ENCODE results near the gene TIMM23.
"Not testable (repeated sequence)": the region's sequence is repeated elsewhere in the genome, so short reads cannot be mapped to it uniquely, and the experiment has no call there.

TIMM23 gene

DNA sequence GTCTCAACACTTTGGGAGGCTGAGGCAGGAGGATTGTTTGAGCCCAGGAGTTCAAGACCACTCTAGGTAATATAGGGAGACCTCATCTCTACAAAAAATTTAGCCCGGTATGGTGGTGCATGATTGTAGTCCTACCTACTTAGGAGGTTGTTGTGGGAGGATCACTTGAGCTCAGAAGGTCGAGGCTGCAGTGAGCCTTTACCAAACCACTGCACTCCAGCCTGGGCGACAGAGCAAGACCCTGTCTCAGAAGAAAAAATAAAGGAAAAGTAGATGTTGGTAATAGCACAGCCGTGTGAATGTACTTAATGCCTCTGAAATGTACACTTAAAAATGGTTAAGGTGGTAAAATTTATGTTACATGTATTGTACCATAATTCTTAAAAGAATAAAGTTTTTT, 25.3 kb downstream of the TIMM23 start:
- DNase-seq (ENCODE audit: low read depth), result no peak

DNA sequence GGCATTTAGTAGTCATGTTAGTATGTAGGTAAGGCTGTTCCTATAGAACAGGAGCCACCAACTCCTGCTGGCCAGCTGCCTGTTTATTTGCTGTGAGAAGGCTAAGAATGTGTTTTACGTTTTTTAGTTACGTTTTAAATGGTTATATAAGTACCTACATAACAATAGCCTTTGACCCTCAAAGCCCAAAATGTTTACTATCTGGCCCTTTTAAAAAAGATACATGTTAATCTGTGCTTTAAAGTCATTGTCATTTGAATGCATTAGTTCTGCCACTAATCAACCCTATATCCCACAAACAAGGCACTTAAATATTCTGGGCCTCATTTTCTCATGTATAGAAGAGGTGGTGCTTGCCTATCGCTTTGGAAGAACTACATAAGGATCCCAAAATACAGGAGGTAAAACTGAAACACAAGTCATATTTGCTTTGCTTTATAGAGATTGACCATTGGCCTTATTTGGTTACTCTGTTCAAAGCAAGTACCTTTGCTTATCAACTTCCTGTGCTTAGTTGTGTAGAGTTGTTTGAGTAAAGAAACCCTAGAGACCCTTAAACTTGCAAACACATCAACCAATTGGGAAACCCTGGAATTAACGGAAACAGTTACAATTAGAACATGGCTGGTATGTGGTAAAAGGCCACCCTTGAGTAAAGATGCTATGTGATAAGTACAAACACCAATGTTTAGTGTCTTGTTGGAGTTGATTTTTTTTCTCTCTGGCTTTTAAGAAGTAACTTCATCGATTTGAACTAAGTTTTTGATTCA, 25.9 kb downstream of the TIMM23 start:
- DNase-seq (ENCODE audit: low read depth), result no peak

DNA sequence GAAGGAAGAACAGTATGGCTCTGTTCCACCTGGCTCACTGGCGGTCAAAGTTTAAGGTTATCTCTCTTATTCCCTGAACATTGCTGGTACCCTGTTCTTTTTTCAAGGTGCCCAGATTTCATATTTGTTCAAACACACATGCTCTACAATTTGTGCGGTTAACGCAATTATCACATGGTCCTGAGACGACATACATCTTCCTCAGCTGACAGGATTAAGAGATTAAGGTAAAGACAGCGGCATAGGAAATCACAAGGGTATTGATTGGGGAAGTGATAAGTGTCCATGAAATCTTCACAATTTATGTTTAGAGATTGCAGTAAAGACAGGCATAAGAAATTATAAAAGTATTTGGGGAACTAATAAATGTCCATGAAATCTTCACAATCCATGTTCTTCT, 27.7 kb downstream of the TIMM23 start:
- DNase-seq (ENCODE audit: low read depth), result not testable (repeated sequence)

DNA sequence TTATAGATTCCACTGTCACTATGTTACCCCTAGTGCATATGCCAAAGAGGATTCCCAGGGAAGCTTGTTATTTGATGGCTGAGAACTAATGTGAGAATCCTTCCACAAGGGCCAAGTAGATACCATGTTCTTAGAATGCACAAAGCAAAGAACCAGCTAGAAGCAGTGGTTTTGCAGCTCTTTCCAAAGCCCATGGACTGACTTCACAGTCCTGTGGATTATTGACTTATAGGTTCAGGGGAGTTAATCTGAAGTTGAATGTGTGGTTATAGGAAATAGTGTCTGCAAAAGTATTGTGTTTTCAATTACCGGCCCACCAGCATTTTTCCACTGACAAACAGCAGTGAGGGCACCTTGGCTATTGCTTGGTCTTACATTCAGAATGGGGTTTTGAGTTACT, 28.2 kb downstream of the TIMM23 start:
- no peak for DNase-seq (ENCODE audit: low read depth)

DNA sequence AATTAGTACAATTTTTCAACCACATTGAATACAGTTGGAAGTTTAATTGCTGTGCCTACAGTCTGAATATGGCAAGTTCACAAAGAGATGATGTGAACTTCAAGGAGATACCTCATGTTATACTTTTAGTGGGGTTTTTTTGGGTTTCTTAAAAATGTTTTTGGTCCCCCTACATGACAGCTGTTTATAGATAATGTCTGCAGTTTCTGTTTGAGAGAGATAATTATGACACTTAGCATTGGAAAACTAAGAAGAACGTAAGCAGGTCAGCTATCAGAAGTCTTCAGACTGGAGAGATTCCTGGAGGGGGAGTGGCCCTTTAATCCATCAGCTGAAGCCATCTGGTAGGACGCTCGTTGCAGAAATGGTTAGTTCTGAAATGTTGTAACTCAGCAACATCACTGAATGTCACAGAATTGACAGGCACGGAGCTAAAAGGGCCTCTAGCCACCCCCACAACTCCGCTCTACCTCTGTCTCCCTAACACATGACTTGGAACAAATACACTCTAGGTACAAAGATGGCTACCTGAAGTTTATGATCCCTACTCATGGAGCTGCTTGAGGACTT, 29.0 kb downstream of the TIMM23 start:
- no peak for DNase-seq (ENCODE audit: low read depth)

DNA sequence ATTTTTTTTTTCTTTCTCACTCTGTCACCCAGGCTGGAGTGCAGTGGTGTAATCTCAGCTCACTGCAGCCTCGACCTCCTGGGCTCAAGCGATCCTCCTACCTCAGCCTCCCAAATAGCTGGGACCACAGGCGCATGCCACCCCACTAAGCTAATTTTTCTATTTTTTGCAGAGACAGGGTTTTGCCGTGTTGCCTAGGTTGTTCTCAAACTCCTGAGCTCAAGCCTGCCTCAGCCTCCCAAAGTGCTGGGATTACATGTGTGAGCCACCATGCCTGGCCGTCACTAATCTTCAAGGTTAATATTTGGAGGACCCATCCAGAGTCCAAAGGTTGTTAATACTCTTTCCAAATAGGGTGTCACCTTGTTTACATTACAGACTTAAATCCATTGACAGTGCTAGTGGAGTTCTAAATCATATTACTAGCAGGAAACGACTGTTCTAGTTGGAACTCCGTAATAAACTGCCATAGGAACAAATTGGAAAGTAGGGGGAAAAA, 29.9 kb downstream of the TIMM23 start:
- DNase-seq (ENCODE audit: low read depth), result not testable (repeated sequence)

DNA sequence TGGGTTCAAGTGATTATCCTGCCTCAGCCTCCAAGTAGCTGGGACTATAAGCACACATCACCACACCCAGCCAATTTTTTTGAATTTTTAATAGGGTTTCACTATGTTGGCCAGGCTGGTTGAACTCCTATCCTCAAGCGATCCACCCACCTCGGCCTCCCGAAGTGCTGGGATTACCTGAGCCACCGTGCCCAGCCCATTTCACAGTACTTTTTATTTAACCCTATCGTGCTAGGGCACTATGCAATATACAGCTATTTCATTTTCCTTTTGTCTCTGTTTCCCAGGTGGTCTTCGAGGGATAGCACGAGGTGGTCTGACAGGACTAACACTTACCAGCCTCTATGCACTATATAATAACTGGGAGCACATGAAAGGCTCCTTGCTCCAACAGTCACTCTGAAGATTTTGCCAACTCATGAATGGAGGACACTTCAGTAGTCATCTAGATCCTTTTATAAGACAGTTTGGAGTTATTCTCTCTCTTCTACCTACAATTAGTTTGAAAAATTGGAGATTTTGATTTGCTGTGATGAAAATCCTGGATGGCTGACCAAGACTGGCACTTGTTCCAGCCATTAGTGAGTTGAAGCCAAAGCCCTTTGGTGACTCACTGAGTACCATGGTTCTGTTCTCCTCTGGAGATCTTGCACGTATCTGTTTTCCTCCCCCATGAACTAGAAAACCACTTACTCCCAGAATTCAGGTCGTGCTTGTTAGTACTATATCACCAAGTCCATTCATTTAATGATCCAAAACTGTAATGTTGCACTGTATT, 30.8 kb downstream of the TIMM23 start:
- no peak for DNase-seq (ENCODE audit: low read depth)

DNA sequence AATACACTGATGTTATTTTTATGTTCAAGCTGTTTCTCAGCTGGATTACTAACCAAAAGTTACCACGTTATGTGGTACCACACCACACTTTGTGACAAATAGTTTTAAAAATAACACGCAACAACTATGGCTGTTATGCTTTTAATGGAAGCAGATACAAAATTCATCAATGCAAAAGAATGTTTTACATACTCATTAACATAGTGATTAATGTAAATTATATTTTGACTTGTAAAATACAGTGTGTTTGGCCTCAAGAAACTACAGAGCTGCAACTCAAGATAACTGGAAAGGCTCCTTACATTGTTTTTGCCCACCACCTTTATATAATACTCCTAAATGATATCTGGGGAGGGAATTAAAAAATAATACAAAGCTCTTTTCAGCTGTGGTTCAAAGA, 32.7 kb downstream of the TIMM23 start:
- DNase-seq (ENCODE audit: low read depth), result no peak

DNA sequence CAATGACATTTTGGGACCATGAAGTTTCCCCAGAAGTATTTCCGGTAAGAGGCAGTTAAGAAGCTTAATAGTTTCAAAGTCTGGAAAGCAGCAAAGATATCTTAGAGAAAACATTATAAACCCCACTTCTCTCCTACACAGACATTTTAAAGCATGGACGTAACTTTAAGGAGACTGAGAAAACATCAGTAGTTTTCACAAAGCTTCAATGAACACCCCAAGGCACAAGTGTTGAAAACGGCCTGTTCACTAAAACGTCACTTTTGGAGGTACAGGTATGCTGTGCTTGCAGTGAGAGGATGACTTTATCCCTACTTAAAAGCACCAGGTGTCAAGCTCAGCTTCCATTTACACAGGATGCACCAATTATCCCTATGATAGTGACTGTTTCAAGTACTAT, 33.1 kb downstream of the TIMM23 start:
- DNase-seq (ENCODE audit: low read depth), result no peak

DNA sequence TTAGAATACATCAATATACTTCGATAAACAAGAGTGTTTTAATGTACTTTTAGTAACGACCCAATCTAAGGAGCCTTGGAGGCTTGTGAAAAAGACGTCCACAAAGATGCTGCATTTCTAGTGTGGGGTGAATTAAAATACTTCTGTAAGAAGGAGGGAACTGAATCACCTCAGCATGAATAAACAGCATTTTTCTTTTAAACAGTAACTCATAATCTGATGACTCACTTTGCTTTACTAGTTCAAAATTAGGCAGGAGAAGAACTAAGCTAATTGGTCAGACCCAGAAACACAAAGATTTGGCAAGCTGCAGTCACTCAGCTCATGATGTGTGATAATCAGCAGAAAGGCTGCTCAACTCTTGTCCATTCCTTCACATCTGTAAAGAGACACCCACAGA, 33.9 kb downstream of the TIMM23 start:
- no peak for DNase-seq (ENCODE audit: low read depth)

DNA sequence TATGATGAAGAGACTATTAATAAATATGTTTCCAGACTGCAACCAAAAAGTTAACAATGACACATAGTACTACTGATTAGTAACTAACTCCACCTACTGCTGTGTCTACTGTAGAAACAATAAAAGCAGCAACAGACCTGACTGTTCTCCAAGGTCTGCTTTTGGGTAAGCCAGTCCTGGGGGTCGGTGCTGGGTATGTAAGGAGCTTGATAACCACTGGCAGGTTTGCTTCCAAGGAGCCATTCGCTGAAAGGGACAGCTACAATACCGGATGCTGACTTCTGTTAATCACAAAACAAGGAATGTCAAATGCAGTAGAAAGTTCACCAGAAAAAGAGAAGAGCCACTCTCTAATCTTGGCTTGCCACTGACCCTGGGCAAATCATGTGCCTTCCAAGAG, 40.5 kb downstream of the TIMM23 start:
- no peak for DNase-seq (ENCODE audit: low read depth)

DNA sequence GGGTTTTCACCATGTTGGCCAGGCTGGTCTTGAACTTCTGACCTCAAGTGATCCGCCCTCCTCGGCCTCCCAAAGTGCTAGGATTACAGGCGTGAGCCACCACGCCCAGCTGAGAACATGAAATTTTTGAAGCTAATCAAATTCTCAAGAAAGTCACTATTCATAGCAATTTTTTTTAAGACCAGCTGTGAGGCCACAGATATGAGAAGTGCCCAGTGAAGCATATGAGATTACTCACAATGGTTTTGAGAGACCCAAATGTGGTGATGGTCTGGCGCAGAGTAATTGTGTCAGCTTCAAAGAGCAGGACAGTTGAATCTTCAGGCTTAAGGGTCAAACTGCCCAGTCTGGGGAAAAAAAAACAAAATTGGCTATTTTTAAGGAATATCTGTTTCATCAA, 41.9 kb downstream of the TIMM23 start:
- DNase-seq (ENCODE audit: low read depth), result no peak

DNA sequence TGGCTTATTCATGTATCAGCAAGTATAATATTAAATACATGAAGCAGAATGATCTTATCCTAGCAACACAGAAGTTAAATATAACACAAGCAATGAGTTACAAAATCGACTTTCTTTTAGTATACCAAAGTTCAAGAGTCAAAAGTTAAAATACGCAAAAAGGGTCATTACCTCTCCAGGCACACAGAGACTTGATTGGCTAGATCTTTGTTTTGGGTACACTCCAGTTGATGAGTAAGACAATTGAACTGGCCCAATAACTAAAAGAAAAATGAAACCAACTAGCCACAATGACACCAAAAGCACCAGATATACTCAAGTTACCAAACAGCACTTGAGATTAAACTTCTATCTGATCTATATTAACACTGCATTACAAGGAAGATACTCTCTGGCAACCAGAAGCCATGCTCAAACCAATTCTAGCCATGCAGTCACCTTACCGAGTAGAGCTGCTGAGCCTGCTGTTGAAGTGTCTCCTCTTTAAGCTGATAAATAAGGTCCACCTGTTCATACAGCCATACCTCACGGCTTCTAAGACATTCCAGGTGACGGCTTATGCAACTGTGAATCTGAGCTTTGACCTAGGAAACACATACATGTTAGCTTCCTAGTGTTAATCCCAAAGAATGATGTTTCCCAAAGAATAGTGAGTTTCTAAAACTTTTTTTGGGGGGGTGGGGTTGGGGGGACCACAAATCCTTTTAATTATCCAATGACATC, 42.6 kb downstream of the TIMM23 start:
- DNase-seq (ENCODE audit: low read depth), result no peak

DNA sequence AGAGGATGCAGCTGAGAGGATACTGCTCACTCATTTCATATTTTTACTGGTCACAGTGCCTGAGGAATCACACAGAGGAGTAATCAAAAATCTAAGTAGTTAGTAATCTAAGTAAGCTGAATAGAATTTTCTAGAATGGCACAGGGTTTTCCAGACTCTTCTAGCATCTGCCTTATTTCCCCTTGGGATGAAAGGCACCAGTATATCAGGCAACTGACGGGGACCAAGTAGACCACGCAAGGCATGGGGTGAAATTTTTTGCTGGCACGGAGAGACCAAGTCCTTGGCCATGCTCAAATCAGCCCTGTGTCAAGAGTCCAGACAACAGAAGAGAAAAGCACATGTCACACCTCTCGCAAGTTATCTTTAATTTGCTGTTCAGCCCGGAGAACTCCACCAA, 43.9 kb downstream of the TIMM23 start:
- no peak for DNase-seq (ENCODE audit: low read depth)

DNA sequence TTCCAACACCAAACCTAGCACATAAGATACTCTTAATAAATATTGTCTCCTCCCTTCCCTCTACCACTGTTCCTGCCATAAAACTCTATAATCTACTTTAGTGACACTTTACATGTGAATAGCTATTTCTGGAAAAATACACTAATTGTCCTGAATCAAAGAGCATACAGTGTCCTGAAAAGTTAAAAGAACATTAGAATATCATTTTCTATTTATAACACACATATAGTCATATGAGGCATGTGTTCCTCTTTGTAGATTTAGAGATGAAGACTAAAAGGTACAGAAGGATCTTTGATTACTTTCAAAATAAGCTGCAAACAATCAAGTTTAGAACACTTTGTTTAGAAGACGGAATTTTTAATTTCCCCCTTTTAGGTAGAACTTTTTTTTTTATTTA, 44.5 kb downstream of the TIMM23 start:
- DNase-seq (ENCODE audit: low read depth), result no peak

DNA sequence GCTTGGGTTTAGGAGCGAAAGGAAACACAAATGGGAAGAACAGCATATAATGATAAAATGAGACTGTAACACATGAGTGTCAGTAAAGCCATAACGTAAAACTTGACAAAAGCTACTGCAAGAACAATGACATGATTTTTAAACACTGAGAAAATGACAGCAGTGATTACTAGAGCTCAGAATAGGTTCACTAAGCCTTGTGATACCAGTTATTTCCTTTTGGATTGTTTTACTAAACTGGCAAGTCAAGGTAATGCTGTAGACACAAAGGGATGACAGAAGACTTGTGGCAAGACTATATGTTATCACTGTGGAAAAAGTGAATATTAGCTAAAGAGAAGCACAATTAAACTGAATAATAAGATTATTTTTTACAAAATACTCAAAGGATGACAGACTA, 45.4 kb downstream of the TIMM23 start:
- DNase-seq (ENCODE audit: low read depth), result no peak

DNA sequence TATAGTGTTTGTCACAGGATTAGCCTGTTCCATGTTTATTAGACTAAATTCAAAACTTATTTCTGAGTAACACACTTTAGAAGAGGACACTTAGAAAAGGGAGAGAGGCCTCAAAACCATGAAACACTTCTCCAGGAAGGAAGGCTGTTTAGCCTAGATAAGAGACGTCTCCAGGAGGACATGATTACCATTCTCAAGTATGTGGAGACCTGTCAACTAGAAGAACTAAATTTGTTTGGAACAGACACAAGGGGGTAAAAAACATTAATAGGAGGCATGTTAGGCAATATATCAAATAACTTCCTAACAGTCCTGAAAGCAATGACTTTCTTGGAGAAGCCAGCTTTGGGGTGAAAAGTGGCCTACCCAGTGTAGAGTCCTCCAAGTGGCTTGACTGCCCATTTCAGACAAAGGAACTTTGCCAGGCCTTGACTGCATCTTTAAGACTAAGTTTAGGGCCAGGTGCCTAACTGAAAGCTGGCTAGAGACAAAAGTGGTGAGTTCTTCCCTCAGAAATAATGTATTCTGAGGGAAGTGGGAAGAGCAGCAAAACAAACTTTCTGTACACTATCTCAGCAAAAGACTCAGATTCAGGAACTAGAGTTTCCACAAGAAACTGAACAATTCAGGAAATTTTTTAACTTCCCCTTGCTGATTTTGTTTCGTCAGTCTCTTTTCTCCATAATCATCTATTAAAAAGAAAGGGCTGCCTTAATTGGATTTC, 46.3 kb downstream of the TIMM23 start:
- DNase-seq (ENCODE audit: low read depth), result no peak

DNA sequence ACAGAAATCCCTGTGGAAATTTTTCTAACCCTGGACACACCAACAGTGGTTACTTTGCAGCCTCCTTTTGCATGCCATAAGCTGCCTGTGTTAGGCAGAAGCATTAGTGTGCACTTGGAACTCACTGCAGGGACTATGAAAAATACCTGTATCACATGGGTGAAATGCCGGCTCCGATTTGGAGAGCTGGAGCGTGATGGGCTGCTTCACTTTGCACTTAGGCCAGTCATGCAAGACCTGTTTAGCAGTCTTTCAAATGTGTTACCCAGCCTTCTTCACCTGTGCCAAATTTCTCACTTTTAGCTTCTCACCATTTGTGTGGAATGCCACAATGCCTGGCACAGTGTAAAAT, 46.9 kb downstream of the TIMM23 start:
- no peak for DNase-seq (ENCODE audit: low read depth)

DNA sequence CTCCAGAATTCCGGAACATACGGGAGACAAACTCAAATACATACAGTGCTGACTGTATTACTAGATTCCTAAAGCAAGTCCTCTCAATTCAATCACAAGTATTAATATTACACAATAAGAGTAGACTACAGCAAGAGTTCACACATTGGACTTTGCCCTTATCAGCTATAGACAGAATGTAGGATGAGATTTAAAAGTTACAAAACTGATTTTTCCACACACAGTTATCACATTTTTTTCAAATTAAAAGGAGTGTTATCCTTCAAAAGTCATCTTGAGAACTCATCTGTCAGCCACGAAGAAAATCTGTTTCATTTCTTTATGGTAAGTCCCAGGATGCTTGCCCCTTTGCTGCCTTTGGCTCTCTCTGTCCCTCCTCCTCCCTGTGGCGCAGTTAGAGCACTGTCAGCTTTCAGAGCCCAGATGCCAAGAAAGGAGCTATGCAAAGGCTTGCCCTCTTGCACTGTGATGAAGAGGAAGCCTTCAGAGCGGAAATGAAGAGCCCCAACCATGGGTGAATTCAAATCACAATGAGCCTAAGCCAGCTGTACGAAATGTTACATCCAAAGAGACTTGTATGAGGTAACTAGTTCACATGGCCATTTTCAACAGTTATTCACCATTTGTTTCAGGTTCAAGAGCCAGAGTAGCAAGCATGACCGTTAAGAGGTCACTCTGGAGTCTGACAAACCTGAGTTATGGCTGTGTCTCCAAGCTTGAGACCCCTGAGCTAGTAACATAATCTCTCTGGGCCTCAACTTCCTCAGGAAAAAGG, 47.5 kb downstream of the TIMM23 start:
- DNase-seq (ENCODE audit: low read depth), result no peak

DNA sequence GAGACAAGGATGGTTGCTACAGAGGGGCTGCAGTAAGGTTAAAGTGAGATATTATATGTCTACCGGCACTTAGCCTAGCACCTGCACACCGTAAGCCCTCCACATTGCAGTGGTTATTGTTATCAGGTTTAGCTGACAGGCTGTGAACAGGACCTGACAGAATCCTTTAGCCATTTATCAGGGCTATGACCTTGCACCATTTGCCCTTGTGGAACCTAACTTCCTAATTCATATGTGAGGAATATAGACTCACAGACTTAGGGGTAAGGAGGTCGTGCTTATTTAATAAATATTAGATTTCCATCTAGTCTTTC, 48.0 kb downstream of the TIMM23 start:
- no peak for DNase-seq (ENCODE audit: low read depth)

DNA sequence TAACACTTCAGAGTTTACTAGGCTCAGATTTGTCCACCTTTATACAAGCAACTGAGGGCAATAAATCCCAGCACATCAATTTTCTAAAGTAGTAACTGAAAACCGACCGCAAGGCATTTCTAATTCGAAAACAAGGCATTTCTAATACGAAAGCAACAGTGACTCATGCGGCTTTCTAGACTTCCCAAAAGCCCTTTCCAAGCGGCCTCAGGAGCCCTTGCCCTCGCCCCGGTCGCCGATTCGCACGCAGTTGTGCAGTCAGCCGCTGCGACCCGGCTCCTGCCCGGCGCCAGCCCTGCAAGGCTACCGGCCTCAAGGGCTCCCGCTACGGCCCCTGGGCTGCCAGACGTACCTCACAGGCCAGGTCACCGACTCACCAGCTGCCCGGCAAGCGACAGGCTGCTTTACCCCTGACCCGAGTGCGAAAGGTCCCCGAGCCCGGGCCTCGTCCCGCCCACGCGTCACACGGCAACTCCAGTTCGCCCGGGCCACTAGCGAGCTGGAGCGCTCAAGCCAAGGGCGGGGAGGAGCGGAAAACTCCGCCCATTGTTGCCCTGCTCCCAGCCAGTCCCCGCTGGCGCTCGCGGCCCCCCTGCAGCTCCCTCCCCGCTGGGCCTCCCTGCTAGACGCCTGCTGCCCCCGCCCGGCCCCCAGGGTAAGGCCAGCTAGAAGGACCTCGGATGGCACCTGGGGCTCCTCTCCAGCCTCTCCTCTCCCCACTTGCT, 50.9 kb downstream of the TIMM23 start:
- DNase-seq (ENCODE audit: low read depth), result peak; percentile 54
